ENCODE measurements around the gene BANP. TPM values are rescaled to one million over a fixed set of nuclear protein-coding genes. Genes with fewer than 3 reads are reported as not detected.
A peak's percentile ranks its signal among the peaks of the same experiment; 100 is the strongest.
"Not testable (repeated sequence)": the region's sequence is repeated elsewhere in the genome, so short reads cannot be mapped to it uniquely, and the experiment has no call there.

BANP gene
- total and polyA plus RNA-seq, 4 donors = 7.4 to 35.6 (median 19.7) TPM

- Histone ChIP-seq H3K36me3 (ENCODE audit: control insufficient read depth in 1 of 2, insufficient read depth in 2 of 2, low read length in 1 of 2) (no peaks in the 10 kb centered on the region), H3K9me3 (ENCODE audit: control insufficient read depth, low read length) (no peaks in the 10 kb centered on the region), H3K27ac (ENCODE audit: low read depth in 1 of 2, low read length in 2 of 2) (no peak overlapping the region), H3K27me3 (ENCODE audit: control insufficient read depth in 1 of 2, insufficient read depth in 2 of 2, low read length in 1 of 2) (no peaks in the 10 kb centered on the region), H3K4me1 (ENCODE audit: control insufficient read depth in 1 of 2, insufficient read depth in 2 of 2, low read length in 2 of 2) (no peaks in the 10 kb centered on the region), H3K4me3 (ENCODE audit: low read length in 2 of 2) (no peak overlapping the region)
- ATAC-seq (ENCODE audit: low FRiP score) (no peak), DNase-seq (no peak)
- 93 to 96% methylated on average over 8 of the region's 8 CpGs for WGBS, 2 donors
- intact Hi-C loops (cut with DNase I) = no loop called here
Measured at GRCh38 chr16:87996962-87997880, 46.0 kb downstream of the BANP start.

GRCh38 chr16:87998184-87998793, 47.1 kb downstream of the BANP start:
- H3K27me3 ChIP-seq (ENCODE audit: control insufficient read depth in 1 of 2, insufficient read depth in 2 of 2, low read length in 1 of 2); H3K4me3 ChIP-seq (ENCODE audit: low read length in 2 of 2); H3K9me3 ChIP-seq (ENCODE audit: control insufficient read depth, low read length); DNase-seq; H3K27ac ChIP-seq (ENCODE audit: low read depth in 1 of 2, low read length in 2 of 2); intact Hi-C loops (cut with DNase I); H3K4me1 ChIP-seq (ENCODE audit: control insufficient read depth in 1 of 2, insufficient read depth in 2 of 2, low read length in 2 of 2); ATAC-seq (ENCODE audit: low FRiP score); H3K36me3 ChIP-seq (ENCODE audit: control insufficient read depth in 1 of 2, insufficient read depth in 2 of 2, low read length in 1 of 2): not testable (repeated sequence)
- 93% methylated on average over 32 of the region's 32 CpGs for WGBS, 2 donors

- intact Hi-C loops (cut with DNase I); H3K4me1 ChIP-seq (ENCODE audit: control insufficient read depth in 1 of 2, insufficient read depth in 2 of 2, low read length in 2 of 2); H3K9me3 ChIP-seq (ENCODE audit: control insufficient read depth, low read length); H3K27ac ChIP-seq (ENCODE audit: low read depth in 1 of 2, low read length in 2 of 2); ATAC-seq (ENCODE audit: low FRiP score); H3K4me3 ChIP-seq (ENCODE audit: low read length in 2 of 2); H3K27me3 ChIP-seq (ENCODE audit: control insufficient read depth in 1 of 2, insufficient read depth in 2 of 2, low read length in 1 of 2); H3K36me3 ChIP-seq (ENCODE audit: control insufficient read depth in 1 of 2, insufficient read depth in 2 of 2, low read length in 1 of 2); DNase-seq: not testable (repeated sequence)
- 92 to 94% methylated on average over 29 of the region's 29 CpGs for WGBS, 2 donors
Measured at GRCh38 chr16:87998992-87999391, 47.8 kb downstream of the BANP start.

GRCh38 chr16:88002211-88002610, 51.0 kb downstream of the BANP start:
- Histone ChIP-seq H3K4me3 (ENCODE audit: low read length in 2 of 2) (no peak overlapping the region), H3K36me3 (ENCODE audit: control insufficient read depth in 1 of 2, insufficient read depth in 2 of 2, low read length in 1 of 2) (peaks cover 0 to 2% of the 10 kb centered on the region in 2 donors), H3K9me3 (ENCODE audit: control insufficient read depth, low read length) (no peaks in the 10 kb centered on the region), H3K27ac (ENCODE audit: low read depth in 1 of 2, low read length in 2 of 2) (no peak overlapping the region), H3K27me3 (ENCODE audit: control insufficient read depth in 1 of 2, insufficient read depth in 2 of 2, low read length in 1 of 2) (no peaks in the 10 kb centered on the region), H3K4me1 (ENCODE audit: control insufficient read depth in 1 of 2, insufficient read depth in 2 of 2, low read length in 2 of 2) (no peaks in the 10 kb centered on the region)
- WGBS, 2 donors = 95 to 96% methylated on average over 6 of the region's 6 CpGs
- DNase-seq (peak in 1 of 2 donors; percentile 49), ATAC-seq (ENCODE audit: low FRiP score) (no peak)
- intact Hi-C loops (cut with DNase I) = no loop called here

GRCh38 chr16:88002749-88003148, 51.5 kb downstream of the BANP start:
- WGBS, 2 donors = 91 to 95% methylated on average over 4 of the region's 4 CpGs
- intact Hi-C loops (cut with DNase I) = no loop called here
- DNase-seq (no peak), ATAC-seq (ENCODE audit: low FRiP score) (no peak)
- H3K4me1 ChIP-seq (ENCODE audit: control insufficient read depth in 1 of 2, insufficient read depth in 2 of 2, low read length in 2 of 2) = no peaks in the 10 kb centered on the region
- H3K4me3 ChIP-seq (ENCODE audit: low read length in 2 of 2) = no peak overlapping the region
- H3K36me3 ChIP-seq (ENCODE audit: control insufficient read depth in 1 of 2, insufficient read depth in 2 of 2, low read length in 1 of 2) = peaks cover 0 to 2% of the 10 kb centered on the region in 2 donors
- H3K27ac ChIP-seq (ENCODE audit: low read depth in 1 of 2, low read length in 2 of 2) = no peak overlapping the region
- no peaks in the 10 kb centered on the region for H3K27me3 ChIP-seq (ENCODE audit: control insufficient read depth in 1 of 2, insufficient read depth in 2 of 2, low read length in 1 of 2)
- no peaks in the 10 kb centered on the region for H3K9me3 ChIP-seq (ENCODE audit: control insufficient read depth, low read length)

- H3K27me3 ChIP-seq (ENCODE audit: control insufficient read depth in 1 of 2, insufficient read depth in 2 of 2, low read length in 1 of 2) = no peaks in the 10 kb centered on the region
- H3K4me1 ChIP-seq (ENCODE audit: control insufficient read depth in 1 of 2, insufficient read depth in 2 of 2, low read length in 2 of 2) = no peaks in the 10 kb centered on the region
- intact Hi-C loops (cut with DNase I) = no loop called here
- no peak for DNase-seq
- H3K4me3 ChIP-seq (ENCODE audit: low read length in 2 of 2) = no peak overlapping the region
- no peaks in the 10 kb centered on the region for H3K9me3 ChIP-seq (ENCODE audit: control insufficient read depth, low read length)
- WGBS, 2 donors = 89 to 93% methylated on average over 6 of the region's 6 CpGs
- peaks cover 0 to 4% of the 10 kb centered on the region in 2 donors for H3K36me3 ChIP-seq (ENCODE audit: control insufficient read depth in 1 of 2, insufficient read depth in 2 of 2, low read length in 1 of 2)
- no peak for ATAC-seq (ENCODE audit: low FRiP score)
- no peak overlapping the region for H3K27ac ChIP-seq (ENCODE audit: low read depth in 1 of 2, low read length in 2 of 2)
Measured at GRCh38 chr16:88003316-88003715, 52.1 kb downstream of the BANP start.

GRCh38 chr16:88003736-88004135, 52.5 kb downstream of the BANP start:
- Histone ChIP-seq H3K27me3 (ENCODE audit: control insufficient read depth in 1 of 2, insufficient read depth in 2 of 2, low read length in 1 of 2) (no peaks in the 10 kb centered on the region), H3K4me1 (ENCODE audit: control insufficient read depth in 1 of 2, insufficient read depth in 2 of 2, low read length in 2 of 2) (no peaks in the 10 kb centered on the region), H3K9me3 (ENCODE audit: control insufficient read depth, low read length) (no peaks in the 10 kb centered on the region), H3K36me3 (ENCODE audit: control insufficient read depth in 1 of 2, insufficient read depth in 2 of 2, low read length in 1 of 2) (peaks cover 0 to 4% of the 10 kb centered on the region in 2 donors), H3K4me3 (ENCODE audit: low read length in 2 of 2) (no peak overlapping the region), H3K27ac (ENCODE audit: low read depth in 1 of 2, low read length in 2 of 2) (no peak overlapping the region)
- ATAC-seq (ENCODE audit: low FRiP score) (no peak), DNase-seq (no peak)
- 74 to 78% methylated on average over 9 of the region's 9 CpGs for WGBS, 2 donors
- intact Hi-C loops (cut with DNase I) = no loop called here

GRCh38 chr16:88004391-88004790, 53.2 kb downstream of the BANP start:
- WGBS, 2 donors = 91 to 93% methylated on average over 16 of the region's 16 CpGs
- Histone ChIP-seq H3K4me3 (ENCODE audit: low read length in 2 of 2) (no peak overlapping the region), H3K9me3 (ENCODE audit: control insufficient read depth, low read length) (no peaks in the 10 kb centered on the region), H3K4me1 (ENCODE audit: control insufficient read depth in 1 of 2, insufficient read depth in 2 of 2, low read length in 2 of 2) (no peaks in the 10 kb centered on the region), H3K27me3 (ENCODE audit: control insufficient read depth in 1 of 2, insufficient read depth in 2 of 2, low read length in 1 of 2) (no peaks in the 10 kb centered on the region), H3K27ac (ENCODE audit: low read depth in 1 of 2, low read length in 2 of 2) (no peak overlapping the region), H3K36me3 (ENCODE audit: control insufficient read depth in 1 of 2, insufficient read depth in 2 of 2, low read length in 1 of 2) (peaks cover 0 to 4% of the 10 kb centered on the region in 2 donors)
- no peak for DNase-seq
- intact Hi-C loops (cut with DNase I) = no loop called here
- no peak for ATAC-seq (ENCODE audit: low FRiP score)

GRCh38 chr16:88005181-88005581, 53.9 kb downstream of the BANP start:
- WGBS, 2 donors = 84 to 86% methylated on average over 9 of the region's 9 CpGs
- H3K36me3 ChIP-seq (ENCODE audit: control insufficient read depth in 1 of 2, insufficient read depth in 2 of 2, low read length in 1 of 2) = peaks cover 0 to 4% of the 10 kb centered on the region in 2 donors
- no peak for DNase-seq
- intact Hi-C loops (cut with DNase I) = no loop called here
- no peaks in the 10 kb centered on the region for H3K27me3 ChIP-seq (ENCODE audit: control insufficient read depth in 1 of 2, insufficient read depth in 2 of 2, low read length in 1 of 2)
- H3K27ac ChIP-seq (ENCODE audit: low read depth in 1 of 2, low read length in 2 of 2) = no peak overlapping the region
- ATAC-seq (ENCODE audit: low FRiP score) = no peak
- H3K9me3 ChIP-seq (ENCODE audit: control insufficient read depth, low read length) = no peaks in the 10 kb centered on the region
- H3K4me1 ChIP-seq (ENCODE audit: control insufficient read depth in 1 of 2, insufficient read depth in 2 of 2, low read length in 2 of 2) = no peaks in the 10 kb centered on the region
- H3K4me3 ChIP-seq (ENCODE audit: low read length in 2 of 2) = no peak overlapping the region

Measured in aorta (tissue), 5 donors.